Prostate gland (tissue), 2 donors: Measurements from ENCODE around the gene GNG8. TPM values are rescaled to one million over a fixed set of nuclear protein-coding genes. Genes with fewer than 3 reads are reported as not detected.

Experiments used
- DNase-seq: peaks from one replicate; pipeline ENCODE4 v3.0.0-alpha.2; 2019; ENCODE audit warnings: low spot score
- H3K27ac ChIP-seq, 2 donors: fragments of 200-600 bp; sonication (generic); 2 replicates each; pipeline ENCODE4 v1.5.1; 2017 to 2019
- H3K27me3 ChIP-seq: fragments of 200-600 bp; sonication (generic); replicated peaks from 2 replicates; pipeline ENCODE4 v1.5.1; 2019; ENCODE audit not compliant: insufficient read depth
- H3K36me3 ChIP-seq, 2 donors: fragments of 200-600 bp; sonication (generic); 1 replicate in 1 of 2; 2 replicates in 1 of 2; pipeline versions ENCODE4 v1.5.1 to v1.8.1; 2017 to 2019
- H3K4me1 ChIP-seq: fragments of 200-600 bp; sonication (generic); replicated peaks from 2 replicates; pipeline ENCODE4 v1.5.1; 2019
- H3K4me3 ChIP-seq, 2 donors: fragments of 200-600 bp; sonication (generic); 2 replicates each; pipeline ENCODE4 v1.5.1; 2017 to 2019
- H3K9me3 ChIP-seq: fragments of 200-600 bp; sonication (generic); 2 replicates; pipeline ENCODE4 v1.5.1; 2017
- POLR2A ChIP-seq: fragments of 450-650 bp; IDR thresholded peaks from one replicate; pipeline ENCODE4 v1.6.1; 2016; ENCODE audit warnings: antibody characterized with exemption, mild to moderate bottlenecking
- POLR2AphosphoS5 ChIP-seq: sonication (generic); formaldehyde crosslinking; IDR thresholded peaks from one replicate; pipeline ENCODE4 v1.6.1; 2017; ENCODE audit warnings: antibody characterized with exemption
- WGBS: methylation state at CpG from one replicate; pipeline ENCODE4 v1.1.5; 2018; 5-methylcytosine and 5-hydroxymethylcytosine counted together
- intact Hi-C: fragments of 100-400 bp; cut with DNase I; formaldehyde crosslinking; loops from one replicate; pipeline ENCODE4 v1.14.2; 2022
- total RNA-seq, 2 donors: library from RNA; depleted of rRNA; stranded (reverse); fragments of >200 nt; gene quantifications; one replicate each; pipeline ENCODE4 v1.1.0, GENCODE V29; 2016
- TF ChIP-seq, protein P1 (sequence below), 4 experiments: fragments of 200-600 bp in 2 of 4; fragments of 450-650 bp in 2 of 4; sonication (generic) in 2 of 4; IDR thresholded peaks; 1 replicate in 3 of 4; 2 replicates in 1 of 4; pipeline ENCODE4 v1.5.1; 2016 to 2019; ENCODE audit warnings: antibody characterized with exemption in 4 of 4, mild to moderate bottlenecking in 2 of 4, moderate library complexity in 2 of 4

The GNG8 gene
- total RNA-seq, 2 donors from 2014 or later, result not detected

GRCh38 chr19:46670813-46671212 lies 34.8 kb upstream of the GNG8 start:
- Histone ChIP-seq H3K36me3 (no peaks in the 10 kb centered on the region), H3K4me3 (no peak overlapping the region), H3K27me3 (no peaks in the 10 kb centered on the region), H3K4me1 (no peaks in the 10 kb centered on the region), H3K27ac (no peak overlapping the region), H3K9me3 (no peaks in the 10 kb centered on the region)
- TF ChIP-seq, protein P1, sequence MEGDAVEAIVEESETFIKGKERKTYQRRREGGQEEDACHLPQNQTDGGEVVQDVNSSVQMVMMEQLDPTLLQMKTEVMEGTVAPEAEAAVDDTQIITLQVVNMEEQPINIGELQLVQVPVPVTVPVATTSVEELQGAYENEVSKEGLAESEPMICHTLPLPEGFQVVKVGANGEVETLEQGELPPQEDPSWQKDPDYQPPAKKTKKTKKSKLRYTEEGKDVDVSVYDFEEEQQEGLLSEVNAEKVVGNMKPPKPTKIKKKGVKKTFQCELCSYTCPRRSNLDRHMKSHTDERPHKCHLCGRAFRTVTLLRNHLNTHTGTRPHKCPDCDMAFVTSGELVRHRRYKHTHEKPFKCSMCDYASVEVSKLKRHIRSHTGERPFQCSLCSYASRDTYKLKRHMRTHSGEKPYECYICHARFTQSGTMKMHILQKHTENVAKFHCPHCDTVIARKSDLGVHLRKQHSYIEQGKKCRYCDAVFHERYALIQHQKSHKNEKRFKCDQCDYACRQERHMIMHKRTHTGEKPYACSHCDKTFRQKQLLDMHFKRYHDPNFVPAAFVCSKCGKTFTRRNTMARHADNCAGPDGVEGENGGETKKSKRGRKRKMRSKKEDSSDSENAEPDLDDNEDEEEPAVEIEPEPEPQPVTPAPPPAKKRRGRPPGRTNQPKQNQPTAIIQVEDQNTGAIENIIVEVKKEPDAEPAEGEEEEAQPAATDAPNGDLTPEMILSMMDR (IDR thresholded peaks at IDR 0.05), result no peak
- TF ChIP-seq POLR2AphosphoS5 (no peak), POLR2A (no peak)
- DNase-seq, result no peak
- intact Hi-C loops, result no loop called here

GRCh38 chr19:46668662-46669061 lies 32.7 kb upstream of the GNG8 start:
- H3K36me3 ChIP-seq, result no peaks in the 10 kb centered on the region
- H3K27ac ChIP-seq, result peak overlapping the region in 1 of 2 donors; percentile 19
- H3K4me3 ChIP-seq, result no peak overlapping the region
- no peak for TF ChIP-seq POLR2AphosphoS5
- TF ChIP-seq, protein P1 (IDR thresholded peaks at IDR 0.05), result no peak
- no peak for TF ChIP-seq POLR2A
- DNase-seq, result no peak
- no peaks in the 10 kb centered on the region for H3K4me1 ChIP-seq
- H3K9me3 ChIP-seq, result no peaks in the 10 kb centered on the region
- intact Hi-C loops, result no loop called here
- H3K27me3 ChIP-seq, result no peaks in the 10 kb centered on the region
- 91% methylated on average over 3 of the region's 3 CpGs for WGBS

- TF ChIP-seq POLR2AphosphoS5 (no peak), POLR2A (no peak)
- TF ChIP-seq, protein P1 (IDR thresholded peaks at IDR 0.05), result no peak
- DNase-seq, result no peak
- Histone ChIP-seq H3K27ac (no peak overlapping the region), H3K27me3 (no peaks in the 10 kb centered on the region), H3K36me3 (no peaks in the 10 kb centered on the region), H3K4me1 (peaks cover 4% of the 10 kb centered on the region), H3K9me3 (no peaks in the 10 kb centered on the region), H3K4me3 (no peak overlapping the region)
- intact Hi-C loops, result no loop called here
- WGBS, result 78% methylated on average over 8 of the region's 8 CpGs
Measured at GRCh38 chr19:46665072-46665471, 29.1 kb upstream of the GNG8 start.

DNA sequence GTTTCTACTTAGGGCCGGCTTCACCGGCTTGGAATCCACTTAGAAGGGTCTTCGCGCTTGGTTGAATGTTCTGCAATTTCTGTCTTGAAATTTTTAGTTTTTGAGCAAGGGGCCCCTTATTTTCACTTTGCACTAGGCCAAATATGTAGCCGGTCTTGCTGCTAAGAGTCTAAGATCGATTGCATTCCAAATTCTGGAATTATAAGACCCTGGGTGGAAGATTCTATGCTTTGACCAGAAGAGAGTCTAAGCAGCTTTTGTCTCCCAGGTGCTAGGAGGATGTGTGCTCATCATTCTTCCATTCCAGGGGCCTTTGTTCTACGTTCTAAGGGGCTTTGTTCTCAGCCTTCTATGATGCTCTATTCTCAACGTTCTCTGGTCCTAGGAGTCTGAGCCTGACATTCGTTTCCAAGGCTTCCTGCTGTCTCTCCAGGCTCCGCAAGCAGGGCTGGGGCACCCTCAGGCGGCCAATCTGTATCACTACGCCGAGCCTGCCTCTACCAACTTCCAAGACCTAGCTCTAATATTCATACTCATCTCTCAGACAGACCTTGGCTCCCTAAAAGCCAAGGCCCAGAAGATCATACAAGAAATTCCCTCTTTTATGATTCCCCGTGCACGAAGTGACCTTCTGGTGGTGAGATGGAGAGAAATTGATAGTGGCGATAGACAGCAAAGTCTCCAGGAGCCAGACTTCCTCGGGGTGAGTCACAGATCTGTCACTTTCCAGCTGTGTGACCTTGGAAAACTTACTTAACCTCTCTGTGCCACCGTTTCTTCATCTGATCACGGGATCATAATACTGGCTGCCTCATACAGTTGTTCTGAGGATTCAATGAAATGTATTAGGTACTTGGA lies 26.0 kb upstream of the GNG8 start:
- no peaks in the 10 kb centered on the region for H3K9me3 ChIP-seq
- H3K4me1 ChIP-seq, result peaks cover 4% of the 10 kb centered on the region
- H3K4me3 ChIP-seq, result peak overlapping the region; percentile 7 to 23
- TF ChIP-seq, protein P1 (IDR thresholded peaks at IDR 0.05), result peak in 3 of 4 experiments; percentile 63 to 95 (median 92)
- TF ChIP-seq POLR2AphosphoS5 (peak; percentile 63), POLR2A (no peak)
- 9% methylated on average over 19 of the region's 19 CpGs for WGBS
- intact Hi-C loops, result loop anchor here (2.0 kb wide), 1 partner anchor 47 kb away; no protein-coding TSS in a partner anchor
- DNase-seq, result peak; percentile 83
- H3K36me3 ChIP-seq, result no peaks in the 10 kb centered on the region
- H3K27ac ChIP-seq, result peak overlapping the region; percentile 65 to 74
- H3K27me3 ChIP-seq, result no peaks in the 10 kb centered on the region
